Activated CD8-positive, alpha-beta memory T cell treated with anti-CD3 and anti-CD28 coated beads, Interleukin-2, amount 50 U/mL, for 1 hour (primary cell): ENCODE data around the gene DENR.
"Not testable (repeated sequence)": the region's sequence is repeated elsewhere in the genome, so short reads cannot be mapped to it uniquely, and the experiment has no call there.

Experiments used
- DNase-seq: peaks from one replicate; pipeline ENCODE4 v3.0.0-alpha.2; 2020; ENCODE audit errors: extremely low read depth

The DENR gene, protein sequence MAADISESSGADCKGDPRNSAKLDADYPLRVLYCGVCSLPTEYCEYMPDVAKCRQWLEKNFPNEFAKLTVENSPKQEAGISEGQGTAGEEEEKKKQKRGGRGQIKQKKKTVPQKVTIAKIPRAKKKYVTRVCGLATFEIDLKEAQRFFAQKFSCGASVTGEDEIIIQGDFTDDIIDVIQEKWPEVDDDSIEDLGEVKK

DNA sequence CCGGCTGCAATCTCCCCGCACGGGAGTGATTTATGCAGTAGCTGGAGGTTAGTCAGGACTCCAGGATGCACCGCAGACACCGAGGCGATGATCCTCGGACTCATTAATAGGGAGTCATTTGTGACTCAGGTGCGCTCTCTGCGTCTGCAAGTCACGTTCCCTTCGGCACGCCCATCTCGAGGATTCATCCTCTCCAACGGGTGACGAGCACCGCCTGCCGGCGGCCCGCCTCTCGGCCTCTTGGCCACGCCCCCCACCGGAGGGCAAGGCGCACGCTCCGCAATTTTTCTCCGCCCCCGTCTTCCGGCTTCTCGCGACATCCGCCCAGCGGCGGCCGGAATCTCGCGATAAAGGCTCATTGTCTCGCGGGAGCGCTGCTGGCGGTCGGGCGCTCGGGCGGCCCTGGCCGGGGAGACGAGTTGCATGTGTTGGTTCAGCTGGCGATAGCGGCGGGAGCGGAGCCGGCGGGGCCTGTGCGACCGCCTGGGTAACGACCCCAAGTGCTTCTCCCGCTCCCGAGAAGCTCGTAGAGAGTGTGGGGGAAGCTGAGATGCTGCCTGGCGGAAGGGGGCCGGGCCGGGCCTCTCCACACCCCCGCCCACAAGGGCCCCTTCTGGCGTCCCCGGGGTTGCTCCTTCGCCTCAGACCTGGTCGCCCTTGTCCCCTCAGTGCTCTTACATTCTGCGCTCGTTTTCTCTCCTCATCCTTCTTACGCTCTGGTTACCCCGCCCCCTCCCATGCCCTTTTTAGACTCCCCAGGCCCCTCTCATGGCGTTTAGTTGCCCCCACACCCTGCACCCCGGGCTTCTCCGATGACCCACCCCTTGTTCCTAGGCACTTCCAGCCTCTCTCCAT is at the start of gene DENR:
DENR (plus strand) TSS at position 361 of the 855 bp plus-strand sequence. CDS start 878 bp downstream, outside the sequence.
- peak; percentile 97 for DNase-seq

DNA sequence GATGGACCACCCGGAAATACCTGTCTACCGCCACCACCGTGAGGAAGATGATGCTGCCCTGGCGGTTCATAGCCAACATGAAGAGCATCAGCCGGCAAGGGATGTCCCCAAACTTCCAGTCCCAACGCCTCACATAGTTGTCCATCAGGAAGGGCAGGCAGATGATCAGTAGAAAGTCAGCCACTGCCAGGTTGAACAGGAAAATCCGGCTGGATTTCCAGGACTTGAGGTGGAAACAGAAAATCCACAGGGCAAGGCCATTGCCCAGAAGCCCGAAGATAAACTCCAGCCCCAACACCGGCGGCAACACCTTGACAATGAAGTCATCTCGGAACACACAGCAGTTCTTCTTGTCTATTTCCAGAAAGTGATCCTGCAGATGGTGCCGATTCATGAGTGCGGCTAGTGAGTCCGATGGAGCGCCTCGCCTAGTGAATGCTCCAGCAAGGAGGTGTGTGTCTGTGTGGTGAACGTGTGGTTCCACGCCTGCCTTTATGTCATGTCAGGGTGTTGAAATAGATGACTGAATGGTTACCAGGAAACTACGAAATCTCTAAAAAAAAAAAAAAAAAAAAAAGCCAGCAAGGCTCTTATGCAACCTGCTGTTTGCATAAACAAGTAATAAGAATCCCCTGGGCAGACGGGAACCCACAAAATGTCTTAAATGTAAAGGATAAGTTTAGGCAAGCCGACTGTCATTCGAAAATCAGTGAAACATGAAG is 49.6 kb upstream of the DENR start, which contains the start of gene HCAR2:
HCAR2 (minus strand) TSS at position 468 of the 722 bp plus-strand sequence; CDS start at position 394, 74 bp downstream.
- DNase-seq: not testable (repeated sequence)

DNA sequence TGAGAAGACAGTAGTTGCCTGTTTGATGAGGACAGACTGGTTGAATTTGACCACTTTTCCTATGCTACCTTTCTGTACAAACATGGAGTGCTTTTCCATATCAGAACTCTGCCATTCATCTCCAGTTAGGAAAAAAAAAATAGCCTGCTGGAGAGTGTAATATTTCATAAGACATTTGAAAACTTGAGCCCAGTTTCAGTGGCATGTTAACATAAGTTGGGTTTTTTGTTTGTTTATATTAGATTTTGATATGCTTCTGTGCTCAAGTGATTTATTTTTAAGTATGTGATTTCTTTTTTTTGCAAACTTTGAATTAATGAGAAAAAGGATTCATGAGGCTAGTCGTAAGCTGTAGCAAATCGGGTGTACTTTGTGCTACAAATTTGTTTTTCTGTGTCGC is 48.8 kb upstream of the DENR start:
- not testable (repeated sequence) for DNase-seq

GRCh38 chr12:122709287-122709686 is 43.3 kb upstream of the DENR start:
- not testable (repeated sequence) for DNase-seq

DNA sequence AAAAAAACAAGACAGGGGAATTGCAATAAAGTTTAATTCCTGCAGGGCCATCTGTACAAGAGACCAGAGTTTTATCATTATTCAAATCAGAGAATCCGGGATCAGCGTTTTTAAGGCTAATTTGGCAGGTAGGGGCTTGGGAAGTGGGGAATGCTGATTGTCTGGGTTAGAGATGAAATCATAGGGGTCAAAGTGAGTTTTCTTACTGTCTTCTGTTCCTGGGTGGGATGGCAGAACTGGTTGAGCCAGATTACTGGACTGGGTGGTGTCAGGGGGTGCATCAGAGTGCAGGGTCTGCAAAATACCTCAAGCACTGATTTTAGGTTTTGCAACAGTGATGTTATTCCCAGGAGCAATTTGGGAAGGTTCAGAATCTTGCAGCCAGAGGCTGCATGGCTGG is 42.3 kb upstream of the DENR start:
- DNase-seq: not testable (repeated sequence)

- DNase-seq: not testable (repeated sequence)
These were observed 41.4 kb upstream of the DENR start for GRCh38 chr12:122711266-122711665.

- not testable (repeated sequence) for DNase-seq
These were observed 39.0 kb upstream of the DENR start for GRCh38 chr12:122713491-122714188.

- not testable (repeated sequence) for DNase-seq
These were observed 37.4 kb upstream of the DENR start for GRCh38 chr12:122715211-122715610.

DNA sequence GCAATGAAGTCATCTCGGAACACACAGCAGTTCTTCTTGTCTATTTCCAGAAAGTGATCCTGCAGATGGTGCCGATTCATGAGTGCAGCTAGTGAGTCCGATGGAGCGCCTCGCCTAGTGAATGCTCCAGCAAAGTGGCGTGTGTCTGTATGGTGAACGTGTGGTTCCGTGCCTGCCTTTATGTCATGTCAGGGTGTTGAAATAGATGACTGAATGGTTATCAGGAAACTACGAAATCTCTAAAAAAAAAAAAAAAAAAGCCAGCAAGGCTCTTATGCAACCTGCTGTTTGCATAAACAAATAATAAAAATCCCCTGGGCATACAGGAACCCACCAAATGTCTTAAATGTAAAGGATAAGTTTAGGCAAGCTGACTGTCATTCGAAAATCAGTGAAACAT is 36.0 kb upstream of the DENR start, which contains the start of gene HCAR3:
HCAR3 (minus strand) TSS at position 154 of the 400 bp plus-strand sequence; CDS start at position 80, 74 bp downstream.
- not testable (repeated sequence) for DNase-seq

DNA sequence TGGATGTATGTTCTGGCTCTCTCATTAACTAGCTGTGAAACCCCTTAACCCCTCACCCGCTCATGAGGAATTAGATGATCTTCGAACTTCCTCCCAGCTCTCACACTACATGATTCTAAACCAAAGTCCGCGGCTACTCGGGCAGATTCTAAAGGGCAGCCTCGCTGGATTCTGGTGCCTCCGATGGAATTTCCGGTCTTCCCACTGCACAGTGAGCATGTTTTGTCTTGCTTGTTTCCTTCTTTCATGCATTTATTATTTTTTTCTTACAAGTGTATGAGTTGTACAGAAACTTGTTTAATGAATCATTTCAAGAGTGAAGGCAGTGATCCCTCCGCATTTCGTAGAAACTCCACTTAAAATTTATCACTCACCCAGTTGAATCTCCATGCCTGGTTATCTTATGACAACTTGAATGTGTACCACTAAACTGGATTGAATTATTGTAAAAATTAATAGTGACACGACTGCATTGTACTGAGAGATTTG is 31.5 kb upstream of the DENR start:
- DNase-seq: no peak

- no peak for DNase-seq
These were observed 30.2 kb upstream of the DENR start for GRCh38 chr12:122722387-122722786.

GRCh38 chr12:122724641-122725243 is 27.9 kb upstream of the DENR start:
- no peak for DNase-seq

- no peak for DNase-seq
These were observed 27.1 kb upstream of the DENR start for GRCh38 chr12:122725452-122726079.

GRCh38 chr12:122726080-122726558 is 26.5 kb upstream of the DENR start:
- DNase-seq: no peak

GRCh38 chr12:122729583-122730214 is 22.9 kb upstream of the DENR start:
- DNase-seq: no peak

DNA sequence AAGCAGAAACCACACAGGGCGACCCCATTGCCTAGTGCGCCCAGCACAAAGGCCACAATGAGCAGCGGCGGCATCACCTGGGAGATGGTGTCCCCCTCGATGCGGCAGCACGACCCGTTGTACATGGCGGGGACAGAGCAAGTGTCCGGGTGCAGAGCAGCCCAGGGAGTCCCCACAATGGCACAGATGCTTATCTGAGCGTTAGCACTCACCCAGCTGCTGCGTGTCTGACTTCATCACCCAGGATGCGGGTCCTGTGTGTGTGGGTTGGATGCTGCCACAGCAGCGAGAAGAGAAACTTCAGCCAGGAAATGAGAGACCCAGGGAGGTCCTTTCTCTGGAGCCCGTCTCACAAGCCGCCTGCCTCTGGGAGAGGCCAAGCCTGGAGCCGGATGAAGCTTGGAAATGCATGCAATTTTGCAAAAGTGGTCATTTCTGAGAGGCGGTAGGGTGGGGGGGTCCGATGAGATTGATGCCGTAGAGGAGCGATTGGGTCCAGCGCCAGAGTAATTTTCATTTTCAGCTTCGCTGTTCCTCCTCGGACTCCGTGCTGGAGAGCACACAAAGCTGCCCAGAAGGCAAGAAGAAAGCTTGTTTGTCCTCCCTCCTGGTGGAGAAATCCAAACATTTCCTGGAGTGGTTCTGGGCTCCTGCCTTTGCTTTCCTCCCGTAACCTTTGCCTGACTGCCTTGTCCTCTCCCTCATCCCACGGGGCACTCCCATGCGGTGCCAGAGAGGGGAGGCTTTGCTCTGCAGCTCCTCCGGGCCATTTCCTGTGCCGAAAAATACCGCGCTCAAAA is 22.2 kb upstream of the DENR start, which contains the start of gene HCAR1:
HCAR1 (minus strand) TSS at position 630 of the 800 bp plus-strand sequence; CDS start at position 125, 505 bp downstream.
- DNase-seq: no peak

DNA sequence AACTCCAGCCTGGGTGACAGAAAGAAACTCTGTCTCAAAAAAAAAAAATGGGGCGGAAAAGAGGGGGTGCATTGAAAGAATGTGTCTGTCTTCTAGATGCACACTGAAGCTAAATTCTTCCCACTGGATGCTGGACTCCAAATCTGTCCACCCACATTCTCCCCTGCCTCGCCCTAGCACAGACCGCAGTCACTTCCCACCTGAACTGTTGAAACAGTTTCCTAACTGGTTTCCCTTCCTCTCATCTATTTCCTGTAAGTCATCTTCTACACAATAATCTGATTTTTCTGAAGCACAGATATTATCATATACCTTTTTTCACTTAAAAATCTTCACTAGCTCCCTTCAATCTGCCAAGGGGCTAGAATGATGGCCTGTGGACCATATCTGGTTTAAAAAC is 20.5 kb upstream of the DENR start:
- no peak for DNase-seq

GRCh38 chr12:122732611-122733010 is 20.0 kb upstream of the DENR start:
- DNase-seq: no peak

DNA sequence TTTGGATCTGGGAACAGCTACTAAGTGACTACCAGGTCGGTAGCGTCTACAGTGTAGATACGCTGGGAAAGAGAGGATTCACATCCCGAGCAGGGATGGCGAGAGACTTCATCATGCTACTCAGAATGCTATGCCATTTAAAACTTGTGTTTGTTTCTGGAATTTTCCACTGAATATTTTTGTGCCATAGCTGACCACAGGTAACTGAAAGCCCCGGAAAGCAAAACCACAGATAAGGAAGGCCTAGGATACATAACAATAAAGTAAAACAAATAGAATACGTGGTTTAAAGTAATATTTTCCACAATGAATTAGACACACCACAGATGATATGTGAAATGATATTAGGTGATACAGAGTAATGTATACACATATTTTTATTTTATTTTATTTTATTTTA is 14.1 kb upstream of the DENR start:
- no peak for DNase-seq
